ENCODE results near the gene ITGAX. TPM values are rescaled to one million over a fixed set of nuclear protein-coding genes. Genes with fewer than 3 reads are reported as not detected.

The ITGAX gene
- total and polyA plus RNA-seq, 10 of the 15 experiments (the other 5 are each of a cell fraction or from before 2014, with no cell fraction given) = 1.6 to 37.9 (median 17.9) TPM

- Histone ChIP-seq H3K9ac (ENCODE audit: control insufficient read depth, insufficient read depth, low read length) (no peak overlapping the region), H3K9me3 (replicated peaks; ENCODE audit: control insufficient read depth, insufficient read depth, low read length) (no peaks in the 10 kb centered on the region), H3K4me2 (ENCODE audit: control insufficient read depth, insufficient read depth) (no peak overlapping the region), H3K27me3 (replicated peaks in 1 of 2; ENCODE audit: control insufficient read depth in 2 of 2, insufficient read depth in 2 of 2, low read length in 1 of 2) (no peaks in the 10 kb centered on the region), H3K4me1 (ENCODE audit: control insufficient read depth, insufficient read depth, low read length) (peaks cover 3% of the 10 kb centered on the region; the same call in 1 of the 2 replicates), H4K20me1 (ENCODE audit: control insufficient read depth, insufficient read depth) (no peaks in the 10 kb centered on the region), H3K4me3 (no peak overlapping the region), H3K27ac (ENCODE audit: control insufficient read depth, insufficient read depth) (no peak overlapping the region), H3K36me3 (ENCODE audit: control insufficient read depth in 2 of 2, insufficient read depth in 2 of 2, low read length in 1 of 2) (no peaks in the 10 kb centered on the region), H2AFZ (ENCODE audit: control insufficient read depth, low read depth, low read length) (no peak overlapping the region), H3K79me2 (ENCODE audit: control insufficient read depth, insufficient read depth, low read length) (no peaks in the 10 kb centered on the region)
- FAIRE-seq (no peak), ATAC-seq (no peak), DNase-seq (ENCODE audit: low read depth, low spot score) (no peak)
- ChIA-PET POLR2A (interaction anchor here (1.0 kb wide), 1 partner anchor 186 kb away, joined by 3 read pairs; no protein-coding TSS in a partner anchor), RAD21 (ENCODE audit: unreplicated experiment) (no interaction called here), CTCF (interaction anchor here (0.7 to 0.9 kb wide), 2 partner anchors 17 to 48 kb away, joined by 3 read pairs; no protein-coding TSS in a partner anchor), SMC1A (ENCODE audit: uncharacterized antibody, unreplicated experiment) (no interaction called here)
- BruUV-seq (replicated peaks) = no TSS peak
- TF ChIP-seq CBFB (IDR thresholded peaks at IDR 0.05; ENCODE audit: low read depth) (no peak), BCL3 (IDR thresholded peaks at IDR 0.05; ENCODE audit: borderline replicate concordance, insufficient read depth, low read depth, low read length, poor library complexity, severe bottlenecking) (peak; percentile 79), MTA2 (IDR thresholded peaks at IDR 0.05; ENCODE audit: low read depth) (no peak), CREM (IDR thresholded peaks at IDR 0.05; ENCODE audit: low read depth) (no peak), PBX3 (IDR thresholded peaks at IDR 0.05; ENCODE audit: insufficient replicate concordance, low read depth, low read length) (peak; percentile 3), ETV6 (conservative IDR thresholded peaks at IDR 0.05 in 1 of 2, IDR thresholded peaks at IDR 0.05 in 1 of 2; ENCODE audit: borderline replicate concordance in 1 of 2, low read depth in 1 of 2) (no peak), TCF12 (IDR thresholded peaks at IDR 0.05; ENCODE audit: low read depth, low read length) (no peak), MEF2A (IDR thresholded peaks at IDR 0.05; ENCODE audit: insufficient read depth, low read depth, low read length) (no peak), IRF4 (IDR thresholded peaks at IDR 0.05; ENCODE audit: low read depth, low read length) (no peak), YBX1 (IDR thresholded peaks at IDR 0.05) (no peak), NFYB (IDR thresholded peaks at IDR 0.05; ENCODE audit: insufficient read depth, low read depth, low read length) (no peak)
- WGBS (ENCODE audit: insufficient coverage, insufficient replicate concordance, low lambda C conversion rate, missing lambda C conversion rate) = 46% methylated on average over 11 of the region's 12 CpGs
- in situ Hi-C loops (cut with MboI) (no loop called here), intact Hi-C loops (cut with micrococcal nuclease; ENCODE audit: unreplicated experiment) (no loop called here)
Measured at GRCh38 chr16:31328322-31329052, 26.5 kb upstream of the ITGAX start.

Data from GM12878 (cell line).